ENCODE measurements around the gene FOXA1. TPM values are rescaled to one million over a fixed set of nuclear protein-coding genes. Genes with fewer than 3 reads are reported as not detected.

The FOXA1 gene
- total and polyA plus RNA-seq, 9 of the 15 experiments (the other 6 are each of a cell fraction or from before 2014, with no cell fraction given), result 0.20 to 3.0 (median 1.3) TPM

DNA sequence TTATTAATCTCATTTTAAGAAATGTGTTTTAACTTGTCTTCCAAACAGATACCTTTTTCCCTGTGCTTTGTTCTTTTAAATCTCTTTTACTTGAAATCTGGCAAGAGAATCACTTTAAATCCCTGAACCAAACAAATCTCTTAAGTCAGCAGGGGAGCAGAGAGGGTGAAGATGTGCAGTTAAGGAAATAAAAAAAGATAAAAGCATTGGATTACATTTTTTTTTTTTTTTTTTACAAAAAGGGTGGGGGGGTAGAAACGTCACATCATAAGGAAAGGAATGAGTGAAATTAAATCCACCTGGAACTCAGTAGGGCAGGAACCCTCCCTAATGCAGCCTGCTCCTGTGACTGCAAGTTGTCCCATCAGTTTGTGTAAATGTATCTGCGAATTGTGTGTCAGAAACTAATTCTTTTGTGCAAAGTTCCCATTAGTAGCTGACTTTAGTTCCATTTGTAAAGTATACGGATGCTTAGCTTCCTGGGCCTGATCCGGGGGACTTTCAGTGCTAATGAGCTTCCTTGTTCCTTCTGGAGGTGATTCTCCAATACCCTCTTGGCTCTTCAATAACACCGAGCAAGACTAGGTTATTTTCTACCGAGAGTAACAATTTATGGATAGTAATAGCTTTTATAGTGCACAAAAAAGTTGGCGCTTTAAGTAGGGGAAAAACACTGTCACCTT is 1.9 kb upstream of the FOXA1 start:
- 74% methylated on average over 7 of the region's 7 CpGs for WGBS (ENCODE audit: insufficient coverage, low coverage, missing lambda C conversion rate)
- Histone ChIP-seq H3K4me2 (ENCODE audit: insufficient read depth, low read length) (no peak overlapping the region), H3K4me3 (no peak overlapping the region), H3K27ac (ENCODE audit: extremely low read depth, low read depth, low read length) (no peak overlapping the region; the same call in 2 of the 3 replicates), H3K9me1 (ENCODE audit: control insufficient read depth, insufficient read depth, low read length) (no peaks in the 10 kb centered on the region), H3K4me1 (replicated peaks in 1 of 2; ENCODE audit: control insufficient read depth in 2 of 2, insufficient read depth in 2 of 2, low read length in 2 of 2) (peaks cover 3 to 28% of the 10 kb centered on the region in 2 experiments; a peak in 4 of 5 replicates), H3K9ac (ENCODE audit: insufficient read depth in 1 of 2, low read depth in 2 of 2, low read length in 2 of 2) (peak overlapping the region in 1 of 2 experiments; percentile 55; a peak in 1 of 4 replicates), H3K27me3 (ENCODE audit: control insufficient read depth in 2 of 2, insufficient read depth in 2 of 2, low read length in 2 of 2) (peaks cover 2 to 11% of the 10 kb centered on the region in 2 experiments; a peak in 3 of 5 replicates), H3K36me3 (ENCODE audit: control insufficient read depth, insufficient read depth, low read length) (no peaks in the 10 kb centered on the region), H3K79me2 (ENCODE audit: control insufficient read depth, insufficient read depth, low read length) (peaks cover 2% of the 10 kb centered on the region; the same call in 2 of the 3 replicates), H3K9me3 (replicated peaks; ENCODE audit: control insufficient read depth, insufficient read depth, low read depth, low read length) (no peaks in the 10 kb centered on the region; the same call in 1 of the 2 replicates), H4K20me1 (replicated peaks; ENCODE audit: control insufficient read depth, insufficient read depth, low read length) (no peaks in the 10 kb centered on the region), H2AFZ (ENCODE audit: low read depth, low read length) (peak overlapping the region; percentile 89)
- FAIRE-seq (no peak), ATAC-seq (no peak), DNase-seq (ENCODE audit: extremely low read depth in 1 of 4, low spot score in 3 of 4) (no peak)
- in situ Hi-C loops (cut with MboI), result loop anchor here (25.0 kb wide), 1 partner anchor 335 kb away; no protein-coding TSS in a partner anchor
- ChIA-PET POLR2A (interaction anchor here (0.7 kb wide), 1 partner anchor 46 kb away, joined by 3 read pairs; no protein-coding TSS in a partner anchor), CTCF (ENCODE audit: low intra/inter-chr PET ratio) (no interaction called here)
- TF ChIP-seq ZNF140 (CRISPR knock-in tag; IDR thresholded peaks at IDR 0.05), result no peak
- no peak for TF ChIP-seq ZNF644 (tag; IDR thresholded peaks at IDR 0.05; ENCODE audit: low read depth)
- no peak for TF ChIP-seq ZNF408 (CRISPR knock-in tag; IDR thresholded peaks at IDR 0.05; ENCODE audit: low read depth)
- no peak for TF ChIP-seq CHD4 (IDR thresholded peaks at IDR 0.05; ENCODE audit: insufficient read depth, insufficient replicate concordance, low read depth, low read length, poor library complexity, severe bottlenecking)
- TF ChIP-seq KLF6 (CRISPR knock-in tag; IDR thresholded peaks at IDR 0.05; ENCODE audit: borderline replicate concordance), result no peak
- TF ChIP-seq FOXP4 (CRISPR knock-in tag; IDR thresholded peaks at IDR 0.05; ENCODE audit: borderline replicate concordance), result no peak
- no peak for TF ChIP-seq CTCF (IDR thresholded peaks at IDR 0.05 in 2 of 3, conservative IDR thresholded peaks at IDR 0.05 in 1 of 3; ENCODE audit: insufficient read depth in 2 of 3, low read depth in 1 of 3, low read length in 3 of 3)
- TF ChIP-seq NFATC3 (IDR thresholded peaks at IDR 0.05), result no peak
- no peak for TF ChIP-seq ZBTB11 (CRISPR knock-in tag; IDR thresholded peaks at IDR 0.05)
- TF ChIP-seq FOXA1 (IDR thresholded peaks at IDR 0.05; ENCODE audit: borderline replicate concordance), result no peak
- no TSS peak for BruUV-seq (replicated peaks)
- intact Hi-C loops (cut with micrococcal nuclease), result no loop called here
